Measurements from ENCODE around the gene ISM1. TPM values are rescaled to one million over a fixed set of nuclear protein-coding genes. Genes with fewer than 3 reads are reported as not detected.

ISM1 gene
- total and polyA plus RNA-seq, 10 donors = 0.46 to 19.5 (median 10.6) TPM

GRCh38 chr20:13291157-13291556, 70.1 kb downstream of the ISM1 start:
- Histone ChIP-seq H3K27me3 (replicated peaks in 1 of 7) (no peaks in the 10 kb centered on the region), H3K27ac (no peak overlapping the region), H3K9me3 (no peaks in the 10 kb centered on the region), H3K36me3 (peaks cover 0 to 3% (median 0%) of the 10 kb centered on the region in 6 donors), H3K4me1 (no peaks in the 10 kb centered on the region), H3K4me3 (no peak overlapping the region)
- intact Hi-C loops (cut with DNase I; ENCODE audit: low total_unique reads) = no loop called here
- TF ChIP-seq CTCF (IDR thresholded peaks at IDR 0.05 in 8 of 11, conservative IDR thresholded peaks at IDR 0.05 in 3 of 11) = no peak
- TF ChIP-seq POLR2A (IDR thresholded peaks at IDR 0.05) = no peak
- no peak for TF ChIP-seq POLR2AphosphoS5 (IDR thresholded peaks at IDR 0.05)
- WGBS, 5 donors = 78 to 95% (median 80%) methylated on average over 5 of the region's 5 CpGs
- DNase-seq = no peak

GRCh38 chr20:13292201-13292885, 71.3 kb downstream of the ISM1 start:
- intact Hi-C loops (cut with DNase I; ENCODE audit: low total_unique reads) = no loop called here
- Histone ChIP-seq H3K4me3 (no peak overlapping the region), H3K36me3 (peaks cover 0 to 3% (median 0%) of the 10 kb centered on the region in 6 donors), H3K4me1 (no peaks in the 10 kb centered on the region), H3K9me3 (no peaks in the 10 kb centered on the region), H3K27me3 (replicated peaks in 1 of 7) (no peaks in the 10 kb centered on the region), H3K27ac (no peak overlapping the region)
- WGBS, 5 donors = 82 to 95% (median 89%) methylated on average over 11 of the region's 11 CpGs
- no peak for TF ChIP-seq POLR2A (IDR thresholded peaks at IDR 0.05)
- no peak for TF ChIP-seq CTCF (IDR thresholded peaks at IDR 0.05 in 8 of 11, conservative IDR thresholded peaks at IDR 0.05 in 3 of 11)
- TF ChIP-seq POLR2AphosphoS5 (IDR thresholded peaks at IDR 0.05) = no peak
- no peak for DNase-seq

GRCh38 chr20:13294522-13294921, 73.4 kb downstream of the ISM1 start:
- no peak overlapping the region for H3K27ac ChIP-seq
- no peaks in the 10 kb centered on the region for H3K27me3 ChIP-seq (replicated peaks in 1 of 7)
- peaks cover 0 to 9% (median 0%) of the 10 kb centered on the region in 6 donors for H3K36me3 ChIP-seq
- H3K4me1 ChIP-seq = no peaks in the 10 kb centered on the region
- intact Hi-C loops (cut with DNase I; ENCODE audit: low total_unique reads) = no loop called here
- TF ChIP-seq CTCF (IDR thresholded peaks at IDR 0.05 in 8 of 11, conservative IDR thresholded peaks at IDR 0.05 in 3 of 11) = no peak
- TF ChIP-seq POLR2AphosphoS5 (IDR thresholded peaks at IDR 0.05) = no peak
- no peak for TF ChIP-seq POLR2A (IDR thresholded peaks at IDR 0.05)
- H3K9me3 ChIP-seq = no peaks in the 10 kb centered on the region
- 80 to 90% (median 86%) methylated on average over 2 of the region's 2 CpGs for WGBS, 5 donors
- H3K4me3 ChIP-seq = no peak overlapping the region
- DNase-seq = no peak

GRCh38 chr20:13295637-13296036, 74.6 kb downstream of the ISM1 start:
- WGBS, 5 donors = 69 to 85% (median 73%) methylated on average over 8 of the region's 8 CpGs
- intact Hi-C loops (cut with DNase I; ENCODE audit: low total_unique reads) = no loop called here

More at GRCh38 chr20:13295637-13296036, 74.6 kb downstream of the ISM1 start:
- no peaks in the 10 kb centered on the region for H3K9me3 ChIP-seq
- H3K4me3 ChIP-seq = no peak overlapping the region
- H3K27me3 ChIP-seq (replicated peaks in 1 of 7) = no peaks in the 10 kb centered on the region
- no peak overlapping the region for H3K27ac ChIP-seq
- H3K36me3 ChIP-seq = peaks cover 0 to 11% (median 0%) of the 10 kb centered on the region in 6 donors
- H3K4me1 ChIP-seq = no peaks in the 10 kb centered on the region
- DNase-seq = no peak
- TF ChIP-seq CTCF (IDR thresholded peaks at IDR 0.05 in 8 of 11, conservative IDR thresholded peaks at IDR 0.05 in 3 of 11) = no peak
- TF ChIP-seq POLR2A (IDR thresholded peaks at IDR 0.05) = no peak
- no peak for TF ChIP-seq POLR2AphosphoS5 (IDR thresholded peaks at IDR 0.05)
